DND-41 (cell line): ENCODE results near the gene DZIP3.

Experiments
- EZH2 ChIP-seq: IDR thresholded peaks from 3 replicates; pipeline ENCODE4 v1.6.1; 2012; ENCODE audit warnings: borderline replicate concordance, low read depth, mild to moderate bottlenecking, moderate library complexity, low read length, inconsistent platforms; ENCODE audit not compliant: severe bottlenecking
- TF ChIP-seq, protein P1 (sequence below): IDR thresholded peaks from 2 replicates; pipeline ENCODE4 v1.5.1; 2012; ENCODE audit warnings: borderline replicate concordance, low read length, moderate library complexity, mild to moderate bottlenecking; ENCODE audit not compliant: poor library complexity, severe bottlenecking; ENCODE audit errors: extremely low read depth

DNA sequence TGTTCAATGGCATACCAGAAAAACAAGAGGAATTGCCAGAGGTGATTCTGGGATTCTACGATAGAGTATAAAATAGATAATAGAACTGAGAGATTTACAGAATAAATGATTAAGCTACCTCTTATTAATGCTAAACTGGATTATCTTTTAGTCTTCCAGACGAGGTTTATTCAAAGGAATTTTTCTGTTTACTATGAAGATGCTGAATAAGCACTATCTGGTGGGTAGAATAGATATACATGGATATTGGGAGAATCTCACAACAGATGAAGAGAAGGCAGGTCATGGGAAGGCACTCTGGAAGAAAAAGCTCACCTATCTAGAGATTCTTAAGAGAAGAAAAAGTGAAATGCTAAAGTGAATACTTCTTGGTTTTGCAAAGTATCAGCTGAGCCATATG, 11.5 kb upstream of the DZIP3 start:
- TF ChIP-seq, protein P1, sequence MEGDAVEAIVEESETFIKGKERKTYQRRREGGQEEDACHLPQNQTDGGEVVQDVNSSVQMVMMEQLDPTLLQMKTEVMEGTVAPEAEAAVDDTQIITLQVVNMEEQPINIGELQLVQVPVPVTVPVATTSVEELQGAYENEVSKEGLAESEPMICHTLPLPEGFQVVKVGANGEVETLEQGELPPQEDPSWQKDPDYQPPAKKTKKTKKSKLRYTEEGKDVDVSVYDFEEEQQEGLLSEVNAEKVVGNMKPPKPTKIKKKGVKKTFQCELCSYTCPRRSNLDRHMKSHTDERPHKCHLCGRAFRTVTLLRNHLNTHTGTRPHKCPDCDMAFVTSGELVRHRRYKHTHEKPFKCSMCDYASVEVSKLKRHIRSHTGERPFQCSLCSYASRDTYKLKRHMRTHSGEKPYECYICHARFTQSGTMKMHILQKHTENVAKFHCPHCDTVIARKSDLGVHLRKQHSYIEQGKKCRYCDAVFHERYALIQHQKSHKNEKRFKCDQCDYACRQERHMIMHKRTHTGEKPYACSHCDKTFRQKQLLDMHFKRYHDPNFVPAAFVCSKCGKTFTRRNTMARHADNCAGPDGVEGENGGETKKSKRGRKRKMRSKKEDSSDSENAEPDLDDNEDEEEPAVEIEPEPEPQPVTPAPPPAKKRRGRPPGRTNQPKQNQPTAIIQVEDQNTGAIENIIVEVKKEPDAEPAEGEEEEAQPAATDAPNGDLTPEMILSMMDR = no peak
- no peak for TF ChIP-seq EZH2
